Measurements from ENCODE around the gene ADGRG7. TPM values are rescaled to one million over a fixed set of nuclear protein-coding genes. Genes with fewer than 3 reads are reported as not detected.
A peak's percentile ranks its signal among the peaks of the same experiment; 100 is the strongest.

Gene ADGRG7
- total and polyA plus RNA-seq, 2 donors (not counting 1 experiment from before 2014, with no cell fraction given), result not detected

GRCh38 chr3:100710261-100710968 is 101.0 kb downstream of the ADGRG7 start:
- H3K9ac ChIP-seq (ENCODE audit: insufficient read depth, low read length), result peak overlapping the region; percentile 81
- DNase-seq (ENCODE audit: low read depth in 2 of 2), result peak; percentile 65 to 68
- no peaks in the 10 kb centered on the region for H3K9me3 ChIP-seq (ENCODE audit: control insufficient read depth, insufficient read depth, low read depth, low read length)
- H4K20me1 ChIP-seq (ENCODE audit: control insufficient read depth, extremely low read depth, insufficient read depth, low read length), result peaks cover 2% of the 10 kb centered on the region
- peaks cover 6% of the 10 kb centered on the region for H3K36me3 ChIP-seq (ENCODE audit: control insufficient read depth, insufficient read depth, low read length)
- H3K4me1 ChIP-seq (ENCODE audit: control insufficient read depth, extremely low read depth, insufficient read depth, low read length), result no peaks in the 10 kb centered on the region
- H3K79me2 ChIP-seq (ENCODE audit: control insufficient read depth, insufficient read depth, low read length), result peaks cover 56% of the 10 kb centered on the region
- H3K27me3 ChIP-seq (ENCODE audit: control insufficient read depth, insufficient read depth, low read length), result no peaks in the 10 kb centered on the region
- H3K4me2 ChIP-seq (ENCODE audit: extremely low read depth, insufficient read depth, low read length), result peak overlapping the region; percentile 80
- no peak overlapping the region for H2AFZ ChIP-seq (ENCODE audit: low read length)
- peak overlapping the region; percentile 93 for H3K27ac ChIP-seq (ENCODE audit: insufficient read depth, low read length)
- peak; percentile 38 to 41 for TF ChIP-seq CTCF (conservative IDR thresholded peaks at IDR 0.05 in 1 of 2, IDR thresholded peaks at IDR 0.05 in 1 of 2; ENCODE audit: low read depth in 1 of 2, low read length in 2 of 2)
- TF ChIP-seq EZH2 (IDR thresholded peaks at IDR 0.05; ENCODE audit: low read length, missing control alignments), result no peak
- peak overlapping the region; percentile 69 to 92 (median 82) for H3K4me3 ChIP-seq (replicated peaks in 1 of 4; ENCODE audit: control extremely low read depth in 1 of 4, insufficient read depth in 1 of 4, low read depth in 3 of 4, low read length in 4 of 4)

GRCh38 chr3:100715176-100715575 is 105.8 kb downstream of the ADGRG7 start:
- Histone ChIP-seq H3K9me3 (ENCODE audit: control insufficient read depth, insufficient read depth, low read depth, low read length) (no peaks in the 10 kb centered on the region), H3K4me2 (ENCODE audit: extremely low read depth, insufficient read depth, low read length) (no peak overlapping the region), H2AFZ (ENCODE audit: low read length) (no peak overlapping the region), H3K4me3 (replicated peaks in 1 of 4; ENCODE audit: control extremely low read depth in 1 of 4, insufficient read depth in 1 of 4, low read depth in 3 of 4, low read length in 4 of 4) (no peak overlapping the region), H3K79me2 (ENCODE audit: control insufficient read depth, insufficient read depth, low read length) (peaks cover 93% of the 10 kb centered on the region), H3K9ac (ENCODE audit: insufficient read depth, low read length) (no peak overlapping the region), H3K27me3 (ENCODE audit: control insufficient read depth, insufficient read depth, low read length) (no peaks in the 10 kb centered on the region), H3K27ac (ENCODE audit: insufficient read depth, low read length) (no peak overlapping the region), H3K36me3 (ENCODE audit: control insufficient read depth, insufficient read depth, low read length) (peaks cover 6% of the 10 kb centered on the region), H3K4me1 (ENCODE audit: control insufficient read depth, extremely low read depth, insufficient read depth, low read length) (peaks cover 2% of the 10 kb centered on the region), H4K20me1 (ENCODE audit: control insufficient read depth, extremely low read depth, insufficient read depth, low read length) (peaks cover 8% of the 10 kb centered on the region)
- TF ChIP-seq CTCF (conservative IDR thresholded peaks at IDR 0.05 in 1 of 2, IDR thresholded peaks at IDR 0.05 in 1 of 2; ENCODE audit: low read depth in 1 of 2, low read length in 2 of 2) (no peak), EZH2 (IDR thresholded peaks at IDR 0.05; ENCODE audit: low read length, missing control alignments) (no peak)
- DNase-seq (ENCODE audit: low read depth in 2 of 2), result no peak

- Histone ChIP-seq H3K4me3 (replicated peaks in 1 of 4; ENCODE audit: control extremely low read depth in 1 of 4, insufficient read depth in 1 of 4, low read depth in 3 of 4, low read length in 4 of 4) (no peak overlapping the region), H3K4me1 (ENCODE audit: control insufficient read depth, extremely low read depth, insufficient read depth, low read length) (peaks cover 2% of the 10 kb centered on the region), H3K4me2 (ENCODE audit: extremely low read depth, insufficient read depth, low read length) (no peak overlapping the region), H3K27ac (ENCODE audit: insufficient read depth, low read length) (no peak overlapping the region), H3K36me3 (ENCODE audit: control insufficient read depth, insufficient read depth, low read length) (peaks cover 9% of the 10 kb centered on the region), H3K9me3 (ENCODE audit: control insufficient read depth, insufficient read depth, low read depth, low read length) (no peaks in the 10 kb centered on the region), H3K9ac (ENCODE audit: insufficient read depth, low read length) (no peak overlapping the region), H4K20me1 (ENCODE audit: control insufficient read depth, extremely low read depth, insufficient read depth, low read length) (peaks cover 8% of the 10 kb centered on the region), H2AFZ (ENCODE audit: low read length) (no peak overlapping the region), H3K79me2 (ENCODE audit: control insufficient read depth, insufficient read depth, low read length) (peaks cover 78% of the 10 kb centered on the region), H3K27me3 (ENCODE audit: control insufficient read depth, insufficient read depth, low read length) (no peaks in the 10 kb centered on the region)
- DNase-seq (ENCODE audit: low read depth in 2 of 2), result no peak
- TF ChIP-seq CTCF (conservative IDR thresholded peaks at IDR 0.05 in 1 of 2, IDR thresholded peaks at IDR 0.05 in 1 of 2; ENCODE audit: low read depth in 1 of 2, low read length in 2 of 2) (no peak), EZH2 (IDR thresholded peaks at IDR 0.05; ENCODE audit: low read length, missing control alignments) (no peak)
Observed at GRCh38 chr3:100717063-100717462, 107.7 kb downstream of the ADGRG7 start.

Measured in fibroblast of lung (primary cell).